Measurements from ENCODE around the gene KLK15.

GRCh38 chr19:50798659-50799546 lies 34.5 kb downstream of the KLK15 start:
- no peak for TF ChIP-seq POLR2A (IDR thresholded peaks at IDR 0.05; ENCODE audit: low read depth)
- TF ChIP-seq POLR2AphosphoS5 (IDR thresholded peaks at IDR 0.05), result no peak
- TF ChIP-seq, protein P1, sequence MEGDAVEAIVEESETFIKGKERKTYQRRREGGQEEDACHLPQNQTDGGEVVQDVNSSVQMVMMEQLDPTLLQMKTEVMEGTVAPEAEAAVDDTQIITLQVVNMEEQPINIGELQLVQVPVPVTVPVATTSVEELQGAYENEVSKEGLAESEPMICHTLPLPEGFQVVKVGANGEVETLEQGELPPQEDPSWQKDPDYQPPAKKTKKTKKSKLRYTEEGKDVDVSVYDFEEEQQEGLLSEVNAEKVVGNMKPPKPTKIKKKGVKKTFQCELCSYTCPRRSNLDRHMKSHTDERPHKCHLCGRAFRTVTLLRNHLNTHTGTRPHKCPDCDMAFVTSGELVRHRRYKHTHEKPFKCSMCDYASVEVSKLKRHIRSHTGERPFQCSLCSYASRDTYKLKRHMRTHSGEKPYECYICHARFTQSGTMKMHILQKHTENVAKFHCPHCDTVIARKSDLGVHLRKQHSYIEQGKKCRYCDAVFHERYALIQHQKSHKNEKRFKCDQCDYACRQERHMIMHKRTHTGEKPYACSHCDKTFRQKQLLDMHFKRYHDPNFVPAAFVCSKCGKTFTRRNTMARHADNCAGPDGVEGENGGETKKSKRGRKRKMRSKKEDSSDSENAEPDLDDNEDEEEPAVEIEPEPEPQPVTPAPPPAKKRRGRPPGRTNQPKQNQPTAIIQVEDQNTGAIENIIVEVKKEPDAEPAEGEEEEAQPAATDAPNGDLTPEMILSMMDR (IDR thresholded peaks at IDR 0.05), result no peak
- TF ChIP-seq EP300 (IDR thresholded peaks at IDR 0.05), result no peak

Data from esophagus muscularis mucosa (tissue), 4 donors.